Astrocyte of the spinal cord (primary cell): ENCODE measurements around the gene IMPA2.

Experiments
- DNase-seq: peaks from one replicate; pipeline ENCODE4 v3.0.0; 2011; ENCODE audit warnings: low read depth, low spot score
- H3K4me3 ChIP-seq: 2 replicates; pipeline ENCODE4 v1.5.1; 2011; ENCODE audit warnings: low read depth, mild to moderate bottlenecking, low read length, moderate library complexity
- CTCF ChIP-seq: IDR thresholded peaks from 2 replicates; pipeline ENCODE4 v1.5.1; 2012; ENCODE audit warnings: low read depth, mild to moderate bottlenecking, low read length, inconsistent platforms
- in situ Hi-C: cut with HindIII; loops from 2 replicates; pipeline ENCODE4 v1.10.0; 2017; ENCODE audit warnings: low sequenced_read_pairs

Gene IMPA2

GRCh38 chr18:11996907-11997306 is 15.6 kb downstream of the IMPA2 start:
- TF ChIP-seq CTCF = no peak
- DNase-seq = no peak
- H3K4me3 ChIP-seq = no peak overlapping the region
- in situ Hi-C loops = no loop called here

DNA sequence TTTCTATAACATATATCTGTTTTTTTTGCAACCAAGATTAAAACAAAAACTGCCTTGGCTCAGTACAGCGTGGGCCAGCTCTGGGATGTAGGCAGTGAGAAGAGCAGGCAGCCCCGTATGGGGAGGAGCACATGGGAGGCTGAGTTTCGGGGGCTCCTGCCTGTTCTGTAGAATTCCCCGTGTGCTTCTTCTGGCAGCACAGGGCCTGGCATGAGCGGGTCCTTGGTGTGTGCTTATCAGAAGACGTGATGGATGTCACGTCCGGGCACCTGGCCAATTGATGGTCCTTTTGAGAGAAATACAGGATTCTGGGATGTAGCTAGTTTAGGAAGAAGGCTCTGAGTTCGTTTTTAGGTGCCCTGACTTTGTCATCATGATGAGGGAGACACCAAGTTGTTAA is 16.2 kb downstream of the IMPA2 start:
- DNase-seq = no peak
- in situ Hi-C loops = no loop called here
- H3K4me3 ChIP-seq = no peak overlapping the region
- TF ChIP-seq CTCF = no peak

DNA sequence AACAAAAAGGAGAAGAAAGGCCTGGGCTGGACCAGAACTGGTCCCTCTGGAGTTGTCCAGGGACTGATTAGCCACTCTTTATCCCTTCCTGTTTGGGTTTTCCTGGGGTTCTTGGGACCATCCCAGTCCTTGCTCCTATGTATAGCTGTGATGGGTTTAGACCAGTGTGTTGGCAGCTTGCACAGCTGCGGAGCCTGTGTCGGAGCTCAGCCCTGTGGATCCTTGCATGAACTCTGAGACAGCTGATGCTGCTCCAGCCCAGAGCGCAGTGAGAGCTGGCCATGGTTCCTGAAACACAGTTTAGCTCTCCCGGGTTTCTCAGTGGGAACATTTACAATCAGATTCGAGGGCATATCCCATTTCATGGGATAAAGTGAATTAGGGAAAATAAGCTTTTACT is 16.9 kb downstream of the IMPA2 start:
- H3K4me3 ChIP-seq = no peak overlapping the region
- TF ChIP-seq CTCF = no peak
- no peak for DNase-seq
- in situ Hi-C loops = no loop called here

- peak; percentile 9 for TF ChIP-seq CTCF
- no peak overlapping the region for H3K4me3 ChIP-seq
- in situ Hi-C loops = no loop called here
- DNase-seq = no peak
These were observed 18.1 kb downstream of the IMPA2 start for GRCh38 chr18:11999429-11999828.

DNA sequence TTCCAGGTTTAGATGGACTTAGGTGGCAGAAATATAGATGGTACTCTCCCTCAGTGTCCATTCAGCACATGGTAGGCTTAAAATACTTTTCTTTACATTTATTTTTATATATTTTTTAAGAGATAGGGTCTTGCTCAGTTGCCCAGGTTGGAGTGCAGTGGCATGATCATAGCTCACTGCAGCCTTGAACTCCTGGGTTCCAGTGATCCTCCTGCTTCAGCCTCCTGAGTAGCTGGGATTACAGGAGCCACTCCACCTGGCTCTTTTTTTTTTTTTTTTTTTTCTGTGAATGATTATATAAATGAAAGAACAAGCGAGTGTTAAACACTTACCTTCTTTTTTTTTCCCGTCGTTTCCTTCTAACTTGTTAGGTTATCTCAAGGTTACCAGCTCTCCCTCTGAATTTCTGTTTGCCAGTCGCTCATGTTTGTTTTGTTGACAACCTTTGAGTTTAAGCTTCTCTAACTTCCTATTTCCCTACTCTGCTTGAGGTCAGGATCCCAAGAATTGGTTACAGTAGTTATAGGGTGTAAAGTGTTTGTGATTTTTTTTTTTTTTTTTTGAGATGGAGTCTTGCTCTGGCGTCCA is 18.9 kb downstream of the IMPA2 start:
- in situ Hi-C loops = no loop called here
- no peak overlapping the region for H3K4me3 ChIP-seq
- DNase-seq = no peak
- TF ChIP-seq CTCF = no peak

- H3K4me3 ChIP-seq = no peak overlapping the region
- TF ChIP-seq CTCF = no peak
- in situ Hi-C loops = no loop called here
- DNase-seq = no peak
These were observed 20.1 kb downstream of the IMPA2 start for GRCh38 chr18:12001421-12001820.

GRCh38 chr18:12003894-12004293 is 22.6 kb downstream of the IMPA2 start:
- no peak for DNase-seq
- no peak overlapping the region for H3K4me3 ChIP-seq
- no peak for TF ChIP-seq CTCF
- in situ Hi-C loops = no loop called here
